Measurements from ENCODE around the gene GPR160.
"Not testable (repeated sequence)": the region's sequence is repeated elsewhere in the genome, so short reads cannot be mapped to it uniquely, and the experiment has no call there.

GPR160 gene

GRCh38 chr3:170076715-170077238 lies 39.0 kb downstream of the GPR160 start:
- DNase-seq = no peak

GRCh38 chr3:170077361-170077760 lies 39.6 kb downstream of the GPR160 start:
- DNase-seq = no peak

GRCh38 chr3:170078620-170079281 lies 41.0 kb downstream of the GPR160 start:
- DNase-seq = no peak

DNA sequence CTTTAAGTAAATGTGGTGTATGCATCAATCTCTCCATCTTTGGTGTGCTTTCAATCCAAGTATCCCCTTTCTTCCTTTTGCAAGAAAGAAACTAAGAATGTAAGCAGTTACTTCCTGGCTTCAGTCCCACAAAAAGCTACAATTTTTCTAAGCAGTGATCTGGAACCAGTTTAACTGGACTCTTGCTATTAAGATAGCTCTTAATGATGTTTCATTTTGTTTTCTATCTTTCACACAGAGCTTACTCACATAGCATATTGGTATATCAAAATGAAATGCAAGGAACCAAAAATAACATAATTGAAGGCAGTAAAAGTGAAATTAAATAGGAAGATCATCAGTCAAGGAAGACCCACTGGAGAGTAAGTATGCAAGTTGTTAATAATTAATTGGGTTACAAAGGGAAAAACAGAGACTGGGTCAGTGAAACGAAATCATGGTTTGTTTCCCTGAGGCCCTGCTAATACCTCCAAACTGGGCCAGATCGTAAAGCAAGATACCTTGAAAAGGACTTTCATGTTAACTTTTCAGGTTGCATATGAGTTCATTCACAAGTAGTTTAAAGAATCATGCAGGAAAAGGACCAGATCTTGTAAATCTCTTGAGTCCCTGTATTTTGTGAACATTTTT lies 41.9 kb downstream of the GPR160 start:
- no peak for DNase-seq

DNA sequence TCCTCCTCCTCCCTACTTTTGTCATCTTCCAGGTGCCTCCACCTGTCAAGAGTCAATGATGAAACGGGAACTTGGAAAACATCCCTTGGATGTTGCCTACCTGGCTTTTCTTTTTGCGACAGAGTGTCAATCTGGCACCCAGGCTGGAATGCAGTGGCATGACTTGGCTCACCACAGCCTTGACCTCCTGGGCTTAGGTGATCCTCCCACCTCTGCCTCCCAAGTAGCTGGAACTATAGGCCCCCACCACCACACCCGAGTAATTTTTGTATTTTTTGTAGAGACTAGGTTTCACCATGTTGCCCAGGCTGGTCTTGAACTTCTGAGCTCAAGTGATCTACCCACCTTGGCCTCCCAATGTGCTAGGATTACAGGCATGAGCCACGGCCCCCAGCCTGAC lies 42.8 kb downstream of the GPR160 start:
- no peak for DNase-seq

- DNase-seq = no peak
These were observed 43.4 kb downstream of the GPR160 start for GRCh38 chr3:170081079-170081741.

GRCh38 chr3:170083343-170083742 lies 45.5 kb downstream of the GPR160 start:
- DNase-seq = no peak

DNA sequence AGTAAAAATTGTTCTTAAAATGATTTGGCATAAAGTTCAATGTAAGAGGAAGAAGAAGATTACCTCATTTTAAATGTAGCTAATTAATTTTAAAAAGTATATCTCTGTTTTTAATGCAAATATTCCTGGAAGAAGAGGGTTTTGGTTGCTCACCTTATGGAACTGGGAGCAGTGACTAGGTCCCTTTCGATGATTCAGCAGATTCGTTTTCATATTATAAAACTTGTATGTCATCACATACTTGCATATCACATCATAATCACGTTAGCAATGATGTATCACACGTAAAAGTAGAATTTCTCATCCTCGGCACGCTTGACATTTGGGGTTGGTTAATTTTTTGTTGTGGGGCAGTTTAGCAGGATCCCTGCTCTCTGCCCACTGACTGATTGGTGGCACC lies 47.6 kb downstream of the GPR160 start:
- no peak for DNase-seq

DNA sequence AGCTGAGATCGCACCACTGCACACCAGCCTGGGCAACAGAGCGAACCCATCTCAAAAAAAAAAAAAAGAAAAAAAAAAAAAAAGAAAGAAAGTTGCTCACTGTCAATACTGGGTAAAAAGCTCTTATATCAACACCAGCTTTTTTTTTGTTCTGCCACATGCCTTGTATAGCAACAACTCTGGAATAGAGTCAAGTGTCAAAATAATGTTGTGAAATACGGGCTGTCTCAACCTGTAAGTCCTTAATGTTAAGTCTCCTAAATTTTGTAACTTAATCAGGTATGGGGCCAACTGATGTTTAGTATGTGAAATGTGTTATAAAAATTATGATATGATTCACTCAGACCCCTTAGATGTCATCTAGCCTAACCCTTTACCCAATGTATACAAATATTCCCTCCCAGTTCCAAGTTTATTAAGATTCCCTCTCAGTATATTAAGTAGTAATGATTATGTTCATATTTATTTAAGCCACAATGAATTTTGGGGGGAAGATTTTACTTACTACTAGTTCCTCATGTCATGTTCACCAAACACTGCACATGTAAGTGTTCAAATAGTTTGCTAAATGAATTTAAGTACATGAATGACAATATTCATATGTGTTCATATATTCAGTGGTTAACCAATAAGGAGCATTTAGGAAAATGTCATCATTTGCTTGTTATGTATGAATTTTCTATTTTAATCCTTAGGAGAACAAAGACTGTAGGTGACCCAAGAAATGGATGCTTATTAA lies 52.2 kb downstream of the GPR160 start:
- no peak for DNase-seq

DNA sequence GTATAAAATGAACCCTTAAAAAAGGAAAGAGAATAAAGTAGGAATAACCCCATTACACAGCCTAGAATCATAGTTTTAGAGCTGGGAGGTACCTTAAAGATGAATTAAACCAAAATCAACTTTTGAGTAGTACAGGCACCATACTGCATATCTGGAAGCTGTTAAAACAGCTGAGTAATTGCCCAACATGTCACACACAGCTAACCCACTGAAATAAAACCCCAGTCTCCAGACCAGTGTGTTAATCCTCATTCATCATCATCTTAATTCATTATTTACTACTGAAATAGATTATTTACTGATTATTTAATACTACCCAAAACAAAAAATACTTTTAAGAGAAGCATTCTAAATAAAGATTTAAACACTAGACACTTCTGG lies 52.8 kb downstream of the GPR160 start:
- DNase-seq = no peak

GRCh38 chr3:170092907-170093306 lies 55.1 kb downstream of the GPR160 start:
- no peak for DNase-seq

- DNase-seq = no peak
These were observed 58.0 kb downstream of the GPR160 start for GRCh38 chr3:170095771-170096170.

GRCh38 chr3:170096342-170096741 lies 58.5 kb downstream of the GPR160 start:
- no peak for DNase-seq

DNA sequence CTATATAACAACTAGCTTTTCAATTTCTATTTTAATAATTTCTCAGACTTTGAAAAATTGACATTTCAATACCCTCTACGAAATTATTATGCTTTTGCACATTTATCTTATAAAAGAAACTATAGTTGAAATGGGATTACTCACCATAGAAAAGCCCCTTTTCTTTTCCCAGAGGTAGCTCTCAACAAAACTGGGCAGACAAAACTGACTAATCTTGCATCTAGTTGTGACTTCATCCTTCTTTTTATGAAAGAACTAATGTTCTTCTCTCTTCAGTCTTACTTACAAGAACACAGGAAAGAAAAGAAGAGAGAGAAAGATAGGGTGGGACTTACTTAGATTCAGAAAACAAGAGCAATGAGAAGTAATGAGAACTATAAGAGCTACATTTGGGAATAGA lies 61.0 kb downstream of the GPR160 start:
- no peak for DNase-seq

DNA sequence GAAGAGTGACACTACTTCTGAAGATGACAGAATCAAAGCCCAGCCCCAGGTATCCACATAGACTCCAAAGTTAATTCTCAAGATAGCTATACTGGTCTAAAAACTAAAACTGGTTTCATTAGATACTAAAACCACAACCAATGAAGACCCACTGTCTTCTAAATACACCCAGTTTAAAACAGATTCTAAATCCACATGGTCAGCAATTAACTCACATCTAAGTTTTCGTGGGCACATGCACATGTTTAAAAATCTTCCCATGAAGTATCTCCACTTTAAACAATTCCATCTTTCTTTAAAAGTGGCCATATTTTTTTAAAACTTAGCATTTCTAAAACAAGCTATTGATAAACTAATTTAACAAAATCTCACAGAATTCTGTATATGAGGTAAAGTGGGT lies 63.1 kb downstream of the GPR160 start:
- no peak for DNase-seq

- no peak for DNase-seq
These were observed 64.6 kb downstream of the GPR160 start for GRCh38 chr3:170102431-170102830.

- no peak for DNase-seq
These were observed 70.1 kb downstream of the GPR160 start for GRCh38 chr3:170107941-170108340.

DNA sequence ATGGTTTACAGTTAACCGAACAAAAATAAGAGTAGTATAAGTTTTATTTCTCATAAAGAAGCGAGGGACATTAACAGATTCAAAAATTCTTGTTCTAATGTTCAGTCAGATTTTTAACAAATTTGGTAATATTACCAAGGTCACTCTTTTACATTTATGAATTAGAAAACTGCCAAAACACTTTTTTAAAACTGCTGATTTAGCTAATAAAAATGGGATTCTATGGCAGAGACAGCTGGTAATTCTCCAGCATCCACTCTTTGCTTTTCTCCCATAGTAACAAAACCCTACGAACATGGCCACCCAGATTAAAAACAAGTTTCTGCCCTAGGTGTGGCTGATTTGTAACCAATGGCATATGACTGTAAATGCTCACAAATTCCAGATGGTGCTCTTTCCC lies 71.2 kb downstream of the GPR160 start:
- DNase-seq = no peak

DNA sequence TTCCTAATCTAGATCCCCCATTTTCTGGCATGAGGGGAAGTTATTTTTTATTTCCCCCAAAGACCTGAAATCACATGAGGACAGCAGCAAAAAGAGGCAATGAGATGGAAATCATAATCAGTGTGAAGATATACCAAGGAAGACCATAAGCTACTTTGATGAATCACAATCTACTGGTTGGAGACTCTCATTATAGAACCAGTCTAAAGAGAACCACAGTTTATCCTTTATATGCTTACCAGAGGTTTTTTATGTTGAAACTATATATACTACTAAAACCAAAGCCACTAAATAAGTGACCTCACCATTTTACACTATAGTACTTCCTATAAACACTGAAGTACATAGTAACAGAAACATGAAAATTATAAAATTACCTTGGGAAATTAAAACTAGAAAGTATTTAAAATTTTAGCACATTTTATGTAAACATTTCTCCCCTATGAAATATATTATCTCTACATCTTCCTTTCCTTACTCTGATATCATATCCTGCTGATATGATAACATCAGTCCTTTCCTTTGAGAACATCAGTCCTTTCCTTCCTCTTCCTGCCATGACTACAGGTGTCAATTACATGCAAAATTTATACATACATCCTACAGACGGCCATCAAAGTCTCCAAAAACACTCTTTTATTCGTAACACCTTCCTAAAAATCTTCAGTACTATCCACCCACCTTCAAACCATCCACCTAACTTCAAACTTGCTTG lies 71.9 kb downstream of the GPR160 start:
- DNase-seq = no peak

GRCh38 chr3:170111147-170111771 lies 73.5 kb downstream of the GPR160 start:
- DNase-seq = no peak

DNA sequence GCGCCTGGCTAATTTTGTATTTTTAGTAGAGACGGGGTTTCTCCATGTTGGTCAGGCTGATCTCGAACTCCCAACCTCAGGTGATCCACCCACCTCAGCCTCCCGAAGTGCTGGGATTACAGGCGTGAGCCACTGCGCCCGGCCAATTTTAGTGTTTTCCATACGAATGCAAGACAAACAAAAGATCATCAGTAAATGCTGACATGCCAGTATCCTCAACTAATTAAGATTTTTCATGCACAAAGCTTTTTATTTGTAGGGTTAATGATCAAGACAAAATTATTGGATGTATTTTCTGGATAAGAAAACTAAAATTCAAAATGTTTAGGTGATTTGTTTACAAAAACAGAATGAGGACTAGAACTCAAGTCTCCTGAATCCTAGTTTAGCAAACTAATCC lies 76.4 kb downstream of the GPR160 start:
- DNase-seq = not testable (repeated sequence)

DNA sequence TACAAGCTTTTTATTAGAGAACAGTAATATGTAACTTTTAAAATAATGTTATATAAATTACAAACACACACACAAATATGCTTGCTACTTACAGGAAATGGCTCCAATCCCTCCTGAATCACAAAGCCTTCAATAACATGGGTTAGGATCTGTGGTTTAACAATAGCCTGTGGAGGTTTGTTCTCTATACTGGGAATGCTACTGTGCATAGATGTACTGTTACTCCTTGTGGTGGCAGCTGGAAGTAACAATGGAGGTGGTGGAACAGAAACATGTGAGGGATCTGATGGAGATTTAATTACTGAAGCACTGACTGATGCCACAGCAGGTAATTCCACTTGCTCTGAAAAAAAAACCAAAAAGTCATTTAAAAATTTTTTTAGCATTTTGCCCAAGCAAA lies 79.3 kb downstream of the GPR160 start:
- no peak for DNase-seq
